Lower leg skin (tissue), 3 donors: Measurements from ENCODE around the gene METTL22.

Experiments used
- CTCF ChIP-seq, 3 donors: fragments of 450-650 bp; IDR thresholded peaks; one replicate each; pipeline ENCODE4 v1.5.1; 2016; ENCODE audit warnings: antibody characterized with exemption in 3 of 3, mild to moderate bottlenecking in 3 of 3, moderate library complexity in 2 of 3
- POLR2A ChIP-seq, 2 donors: fragments of 450-650 bp; IDR thresholded peaks; one replicate each; pipeline ENCODE4 v1.6.1; 2016 to 2017; ENCODE audit warnings: antibody characterized with exemption in 2 of 2, mild to moderate bottlenecking in 1 of 2, moderate library complexity in 1 of 2

- no peak for TF ChIP-seq POLR2A (IDR thresholded peaks at IDR 0.05)
- TF ChIP-seq CTCF (IDR thresholded peaks at IDR 0.05), result no peak
These were observed 7.7 kb downstream of the METTL22 start for GRCh38 chr16:8628981-8629725.
